NCI-H2196 treated with DMSO at 0.1 percent for 48 hours (cell line): ENCODE results near the gene DCAF8L2.
"Not testable (repeated sequence)": the region's sequence is repeated elsewhere in the genome, so short reads cannot be mapped to it uniquely, and the experiment has no call there.

Experiments used
- DNase-seq: peaks from one replicate; lab custom pipeline; 2025; ENCODE audit not compliant: unreplicated experiment; lab: John Stamatoyannopoulos, UW

DCAF8L2 gene

DNA sequence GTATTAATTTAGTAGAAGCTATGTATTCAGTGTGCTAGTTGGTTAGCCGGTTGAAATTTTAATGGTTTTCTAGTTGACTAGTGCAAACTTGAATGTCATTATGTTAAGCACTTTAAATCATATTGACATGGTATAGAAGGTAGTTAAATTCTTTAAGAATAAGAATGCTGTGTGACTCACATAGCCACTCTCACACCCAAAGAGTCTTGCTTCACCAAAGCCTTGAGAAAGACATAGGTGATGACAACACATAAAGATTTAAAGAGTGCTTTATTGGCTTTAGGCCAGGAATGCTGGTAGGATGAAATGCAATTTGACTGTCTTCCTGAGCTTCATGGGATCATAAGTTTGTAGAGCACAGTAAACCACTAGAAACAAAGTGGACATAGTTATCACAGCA is 85.3 kb downstream of the DCAF8L2 start:
- no peak for DNase-seq

DNA sequence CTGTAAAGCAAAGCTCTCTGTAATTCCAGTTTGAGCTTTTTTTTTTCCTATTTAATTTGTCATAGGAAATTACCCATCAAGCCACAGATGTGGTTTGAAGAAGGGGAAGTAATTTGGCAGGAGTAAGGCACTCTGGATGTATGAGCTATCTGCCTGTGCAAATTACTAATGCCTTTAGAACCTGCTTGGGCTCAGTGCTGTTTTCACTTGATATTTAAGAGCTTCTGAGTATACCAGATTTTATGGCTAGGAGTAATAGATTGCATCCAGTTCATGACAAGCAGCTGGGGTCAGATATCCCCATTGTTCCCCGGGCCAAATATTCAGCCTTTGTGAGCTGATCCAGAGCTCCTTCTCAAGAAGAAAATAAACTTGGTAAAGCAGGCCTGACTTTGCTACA is 89.1 kb downstream of the DCAF8L2 start:
- no peak for DNase-seq

DNA sequence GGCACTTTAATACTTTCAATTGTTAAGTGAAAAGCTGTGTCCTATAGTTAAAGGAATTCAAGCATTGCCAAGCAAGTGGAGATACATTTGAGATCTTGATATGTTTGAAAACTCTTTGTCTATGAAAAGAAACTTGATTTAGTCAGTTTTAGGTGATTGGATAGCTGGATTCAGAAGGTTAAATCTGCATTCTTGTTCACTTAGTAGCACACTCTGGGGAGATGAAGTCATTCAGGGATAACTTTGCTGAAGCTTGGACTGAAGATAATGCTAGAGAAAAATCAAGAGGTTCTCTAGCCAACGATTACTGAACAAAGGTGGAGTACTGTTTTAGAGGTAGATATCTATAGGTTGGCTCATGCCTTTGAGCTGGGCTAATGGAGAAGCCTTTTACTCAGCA is 90.6 kb downstream of the DCAF8L2 start:
- DNase-seq, result no peak

DNA sequence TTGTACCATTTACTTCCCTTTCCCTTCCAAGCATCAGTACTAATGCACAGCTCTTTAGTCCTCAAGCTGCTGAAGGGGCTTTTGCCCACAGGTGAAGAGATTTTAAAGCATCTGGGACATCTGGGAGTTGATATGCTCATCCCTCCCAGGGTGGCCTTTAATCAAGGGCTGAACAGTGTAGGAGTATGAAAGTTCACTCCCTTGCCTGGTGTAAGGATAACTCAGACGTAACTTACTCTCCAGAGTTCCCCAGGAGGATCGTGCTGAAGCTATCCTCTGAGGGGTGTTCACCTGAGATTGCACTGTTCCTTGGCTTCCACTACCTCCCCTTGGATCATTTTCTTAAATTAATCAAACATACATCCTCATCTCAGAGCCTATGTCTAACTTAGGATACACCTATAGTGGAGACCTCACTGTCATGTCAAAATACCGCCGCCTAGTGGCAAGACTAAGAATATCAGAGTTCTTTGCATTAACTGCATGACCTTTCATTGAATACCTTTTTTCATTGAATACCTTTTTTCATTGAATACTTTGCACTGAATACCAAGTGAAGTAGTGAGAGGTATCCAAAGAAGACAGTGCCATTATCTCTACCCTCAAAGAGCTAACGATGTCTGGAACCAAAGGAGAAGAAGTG is 93.5 kb downstream of the DCAF8L2 start:
- not testable (repeated sequence) for DNase-seq

DNA sequence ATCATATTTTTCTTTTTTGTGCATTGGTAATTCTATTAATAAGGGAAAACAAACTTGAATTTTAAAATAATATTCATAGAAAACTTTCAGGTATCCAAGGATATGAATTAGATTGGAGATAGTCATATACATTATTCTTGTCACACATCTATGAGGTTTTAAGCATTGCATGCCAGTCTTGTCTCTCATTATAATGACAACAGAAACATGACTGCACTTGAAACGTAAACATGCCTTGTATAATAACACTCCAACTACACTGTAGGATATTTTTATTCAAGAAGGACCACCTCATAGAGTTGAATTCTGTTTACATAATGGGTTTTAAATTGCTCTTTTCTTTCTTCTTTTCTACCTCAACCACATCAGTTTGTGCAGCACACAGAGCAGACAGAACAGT is 104.5 kb downstream of the DCAF8L2 start:
- no peak for DNase-seq

DNA sequence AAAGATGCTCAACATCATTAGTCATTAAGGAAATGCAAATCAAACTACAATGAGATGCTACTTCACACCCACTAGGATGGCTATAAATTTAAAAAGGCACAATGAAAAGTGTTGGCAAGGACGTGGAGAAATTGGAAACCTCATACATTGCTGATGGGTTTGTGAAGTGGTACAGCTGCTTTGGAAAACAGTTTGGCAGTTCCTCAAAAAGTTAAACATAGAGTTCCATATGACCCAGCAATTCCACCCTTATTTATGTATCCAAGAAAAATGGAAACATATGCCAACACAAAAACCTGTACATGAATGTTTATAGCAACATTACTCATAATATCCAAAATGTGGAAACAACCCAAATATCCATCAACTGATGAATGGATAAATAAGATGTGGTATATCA is 116.4 kb downstream of the DCAF8L2 start:
- no peak for DNase-seq

DNA sequence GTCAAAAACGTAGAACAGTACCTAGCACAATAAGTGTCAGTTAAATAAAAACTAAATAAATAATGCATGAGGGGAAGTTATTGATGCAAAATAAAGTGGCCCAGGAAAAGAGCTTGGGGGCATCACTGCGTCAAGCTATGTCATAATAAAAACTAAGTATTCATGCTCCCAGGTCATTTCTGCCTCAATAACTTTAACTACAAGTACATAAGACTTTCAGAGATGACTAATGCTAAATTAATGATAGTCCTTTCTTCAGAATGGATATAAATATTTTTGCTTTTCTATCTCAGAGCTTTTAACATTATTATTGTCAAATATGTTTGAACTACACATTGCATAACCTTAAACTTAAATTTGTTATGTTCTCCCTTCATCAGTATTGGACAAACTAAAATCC is 125.5 kb downstream of the DCAF8L2 start:
- no peak for DNase-seq

DNA sequence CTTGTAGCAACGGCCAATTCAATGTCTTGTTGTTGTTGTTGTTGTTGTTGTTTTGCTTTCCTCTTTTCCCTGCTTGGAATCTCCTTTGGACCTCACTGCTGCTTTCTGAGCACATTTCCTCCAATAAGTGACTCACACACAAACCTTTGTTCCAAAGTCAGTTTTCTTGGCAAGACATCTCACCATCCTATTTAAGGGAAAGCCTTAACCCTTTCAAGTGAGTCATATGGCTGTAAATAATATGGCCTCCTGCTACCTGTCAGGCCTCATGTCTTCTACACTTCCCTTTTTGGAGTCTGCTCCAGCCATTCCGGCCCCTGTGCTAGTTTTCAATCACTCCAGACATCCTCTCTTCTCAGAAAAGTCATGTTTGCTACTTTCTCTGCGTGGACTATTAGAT is 138.1 kb downstream of the DCAF8L2 start:
- DNase-seq, result no peak

DNA sequence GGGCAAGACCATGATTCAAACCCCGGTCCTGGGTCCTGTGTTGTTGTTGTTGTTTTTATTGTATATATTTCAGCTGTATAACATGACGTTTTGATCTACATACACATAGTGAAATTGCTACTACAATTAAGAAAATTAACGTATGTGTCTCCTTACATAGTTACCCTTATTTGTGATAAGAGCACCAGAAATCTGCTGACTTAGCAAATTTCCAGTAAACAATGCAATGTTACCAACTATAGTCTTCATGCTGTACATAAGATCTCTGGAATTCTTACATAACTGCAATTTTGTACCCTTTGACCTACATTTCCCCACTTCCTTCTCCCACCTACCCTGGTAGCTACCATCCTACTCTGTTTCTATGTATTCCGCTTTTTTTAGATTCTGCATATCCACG is 141.8 kb downstream of the DCAF8L2 start:
- no peak for DNase-seq

DNA sequence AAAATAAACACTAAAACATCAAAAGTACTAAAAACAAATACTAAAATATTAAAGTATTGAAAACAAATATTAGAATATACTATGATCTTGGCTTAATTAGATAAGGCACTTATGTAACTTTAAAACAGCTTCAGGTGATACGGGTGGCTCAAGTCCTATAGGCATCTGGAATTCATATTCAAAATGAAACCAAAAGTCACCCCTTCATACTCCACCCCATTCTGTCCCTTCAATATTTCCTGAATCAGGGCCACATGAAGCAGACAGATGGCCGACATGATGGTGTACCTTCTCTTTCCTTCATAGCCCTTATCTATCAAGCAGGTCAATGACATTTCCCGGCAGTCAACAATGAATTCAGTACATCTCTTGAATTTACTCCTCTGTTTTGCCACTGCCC is 145.8 kb downstream of the DCAF8L2 start:
- no peak for DNase-seq

DNA sequence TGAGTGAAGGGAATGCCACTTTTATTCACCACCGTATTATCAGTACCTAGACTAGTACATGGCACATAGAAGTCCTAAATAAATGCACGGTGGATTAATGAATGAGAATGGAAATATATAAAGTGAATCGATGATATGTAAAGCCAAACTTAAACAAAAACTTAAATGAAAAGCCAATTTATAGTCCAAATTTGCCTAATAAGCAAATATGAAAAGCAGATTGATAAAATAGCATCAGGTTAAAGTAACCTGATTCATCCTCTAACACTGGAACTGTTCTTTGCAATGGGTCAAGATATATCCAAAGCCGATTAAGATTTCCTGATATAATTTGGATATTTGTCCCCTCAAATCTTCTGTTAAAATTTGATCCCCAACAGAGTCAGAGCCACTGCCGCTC is 150.8 kb downstream of the DCAF8L2 start:
- no peak for DNase-seq

DNA sequence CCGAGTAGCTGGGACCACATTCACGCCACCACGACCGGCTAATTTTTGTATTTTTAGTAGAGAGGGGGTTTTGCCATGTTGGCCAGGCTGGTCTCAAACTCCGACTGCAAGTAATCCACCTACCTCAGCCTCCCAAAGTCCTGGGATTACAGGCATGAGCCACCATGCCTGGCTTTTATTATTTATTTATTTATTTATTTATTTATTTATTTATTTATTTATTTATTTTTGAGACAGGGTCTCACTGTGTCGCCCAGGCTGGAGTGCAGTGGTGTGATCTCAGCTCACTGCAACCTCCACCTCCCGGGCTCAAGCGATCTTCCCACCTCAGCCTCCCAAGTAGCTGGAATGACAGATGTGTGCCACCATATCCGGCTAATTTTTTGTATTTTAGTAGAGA is 153.4 kb downstream of the DCAF8L2 start:
- not testable (repeated sequence) for DNase-seq

DNA sequence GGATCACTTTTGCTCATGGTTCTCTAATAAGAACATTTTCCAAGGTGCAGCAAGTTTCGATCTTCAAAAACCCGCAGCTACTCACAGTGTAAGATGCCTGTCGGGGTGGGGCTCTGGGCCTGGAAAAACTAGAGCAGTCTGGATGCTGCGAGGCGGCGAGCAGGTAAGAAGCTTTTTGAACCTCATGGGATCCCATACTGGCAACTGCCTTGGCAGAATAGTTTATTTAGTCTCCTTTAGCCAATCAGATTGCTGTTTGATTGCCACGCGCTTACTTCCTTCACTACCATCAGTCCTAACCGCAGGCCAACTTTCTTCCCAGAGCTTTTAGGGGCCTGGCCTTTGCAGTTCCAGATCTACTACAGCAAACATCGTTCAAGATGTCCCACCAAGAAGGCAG is 156.4 kb downstream of the DCAF8L2 start:
- DNase-seq, result no peak

DNA sequence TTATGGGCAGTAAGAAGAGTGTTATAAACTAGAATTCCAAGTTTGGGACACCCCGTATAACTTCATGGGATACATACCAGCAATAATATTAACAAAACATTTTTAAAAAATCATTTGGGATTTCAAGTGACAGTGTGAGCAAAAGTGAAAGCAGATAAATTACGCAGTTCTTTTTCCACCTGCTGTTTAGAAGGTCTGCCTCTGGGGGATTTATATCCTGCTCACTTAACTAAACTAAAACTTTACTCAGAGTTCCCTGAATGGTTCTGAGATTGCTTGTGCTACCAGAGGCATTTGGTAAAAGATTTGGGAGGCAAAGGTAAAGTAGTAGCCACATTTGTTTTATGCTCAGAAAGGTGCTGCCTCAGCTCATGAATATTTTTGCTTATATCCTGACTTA is 160.2 kb downstream of the DCAF8L2 start:
- DNase-seq, result not testable (repeated sequence)

DNA sequence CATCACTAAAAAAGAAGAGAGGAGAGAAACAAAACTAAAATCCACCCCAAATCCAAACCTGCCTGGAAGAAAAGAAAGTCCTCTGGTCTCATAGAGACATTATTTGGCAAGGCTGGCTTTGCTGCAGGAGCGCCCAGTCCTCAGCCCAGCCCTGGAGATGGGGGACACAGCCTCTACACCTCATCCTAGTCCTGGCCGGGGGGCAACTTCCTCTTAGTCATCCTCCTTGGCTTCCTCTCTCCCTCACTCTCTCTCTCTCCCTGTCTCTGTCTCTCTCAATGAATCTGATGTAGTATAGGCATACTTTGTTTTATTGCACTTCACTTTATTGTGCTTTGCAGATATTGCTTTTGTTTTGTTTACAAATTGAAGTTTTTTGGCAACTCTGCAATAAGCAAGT is 161.8 kb downstream of the DCAF8L2 start:
- no peak for DNase-seq

DNA sequence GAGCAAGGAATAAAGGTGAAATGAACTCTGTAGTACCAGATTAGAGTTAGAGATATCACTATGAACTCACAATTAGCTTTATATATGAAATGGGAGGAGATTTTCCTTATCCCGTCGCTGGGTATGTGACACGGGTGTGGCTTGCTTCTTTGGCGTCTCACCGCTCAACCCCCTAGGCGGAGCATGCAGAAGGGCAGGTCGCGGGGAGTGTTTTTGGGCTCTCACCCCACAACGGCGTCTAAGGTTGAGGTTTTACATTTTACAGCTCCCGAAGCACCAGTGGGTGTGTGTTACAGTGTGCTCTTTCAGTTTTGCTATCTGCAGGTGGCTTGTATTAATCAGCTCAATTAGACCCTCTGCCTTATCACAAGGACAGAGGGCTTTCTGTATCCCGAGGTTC is 175.6 kb downstream of the DCAF8L2 start:
- no peak for DNase-seq

DNA sequence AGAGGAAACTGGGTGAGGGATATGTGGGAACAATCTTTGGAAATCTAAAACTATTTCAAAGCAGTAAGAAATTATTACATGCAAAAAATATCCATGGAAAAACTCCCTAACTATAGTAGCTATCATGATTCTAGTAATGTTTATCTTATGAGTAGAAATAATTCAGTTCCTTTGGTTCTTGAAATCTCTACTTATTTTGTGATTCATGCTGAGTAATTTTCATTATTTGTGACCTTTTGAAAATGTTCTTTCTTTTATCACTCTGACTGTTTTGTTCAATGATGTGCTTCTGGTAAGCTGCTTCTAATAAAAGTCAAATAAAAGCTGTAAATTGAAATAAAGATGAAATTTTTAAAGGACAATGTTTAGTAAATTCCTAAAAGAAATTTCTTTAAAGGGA is 177.2 kb downstream of the DCAF8L2 start:
- no peak for DNase-seq

DNA sequence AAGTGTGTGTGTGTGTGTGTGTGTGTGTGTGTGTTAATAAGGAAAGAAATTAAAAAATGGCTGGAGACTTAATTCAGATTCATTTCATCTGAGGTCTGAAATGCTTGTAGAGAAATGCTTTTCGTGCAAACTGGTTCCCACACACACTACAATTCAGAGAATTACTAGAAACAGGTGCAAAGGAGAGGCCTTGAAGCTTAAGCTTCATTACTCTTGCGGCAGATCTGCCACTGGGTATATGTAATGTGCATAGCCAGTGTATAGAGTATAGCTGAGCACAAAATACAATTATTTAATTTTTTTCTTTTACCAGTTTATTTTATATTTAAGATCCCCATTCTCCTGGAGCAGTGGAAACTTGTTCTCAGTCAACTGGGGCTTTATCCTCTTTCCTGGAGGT is 185.8 kb downstream of the DCAF8L2 start:
- DNase-seq, result no peak

DNA sequence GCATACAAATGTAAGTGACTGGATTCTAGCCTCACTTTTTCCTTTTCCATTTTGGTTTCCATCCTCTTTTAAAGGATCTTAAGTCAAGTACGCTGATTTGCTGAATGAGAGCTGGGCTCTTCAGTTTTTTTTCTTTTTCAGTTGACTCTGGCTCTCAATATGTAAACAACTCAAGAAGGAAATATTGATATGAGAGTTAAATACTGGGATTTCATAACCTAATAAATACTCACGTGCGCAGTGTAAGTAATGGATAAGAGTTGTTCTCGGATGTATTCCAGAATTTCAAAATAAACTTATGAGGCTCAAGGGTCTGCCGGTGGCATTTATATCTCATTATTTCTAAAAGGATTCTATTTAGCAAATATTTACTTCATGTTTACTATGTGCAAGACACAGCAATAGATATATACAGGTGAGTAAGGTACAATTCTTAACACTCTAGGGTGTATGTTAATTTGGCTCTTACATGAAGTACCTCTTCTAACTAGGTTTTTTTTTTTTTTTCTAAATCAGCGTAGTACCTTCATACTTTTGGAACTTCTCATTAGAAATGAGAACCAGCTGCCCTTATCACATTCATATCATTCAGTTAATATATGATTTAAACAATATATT is 206.6 kb downstream of the DCAF8L2 start:
- DNase-seq, result no peak

DNA sequence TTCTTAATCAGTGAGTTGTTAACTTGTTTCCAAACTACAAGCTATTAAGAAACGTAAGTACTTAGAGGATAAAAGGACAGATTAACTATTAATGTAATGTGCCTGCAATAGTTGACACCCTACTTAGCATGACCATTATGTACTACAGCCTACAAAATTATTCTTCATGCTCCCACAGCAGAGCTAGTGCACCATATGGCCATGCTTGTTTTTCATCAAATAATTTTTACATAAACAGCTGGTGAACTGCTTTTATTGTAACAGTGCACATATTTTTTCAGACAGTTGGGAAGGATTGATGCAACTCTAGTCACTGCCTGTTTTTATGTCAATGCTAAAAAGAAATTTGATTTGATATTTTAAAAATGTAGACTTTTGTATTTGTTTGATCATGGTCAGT is 207.4 kb downstream of the DCAF8L2 start:
- no peak for DNase-seq
